GM21528 (cell line): ENCODE results near the gene GPR52.
"Not testable (repeated sequence)": the region's sequence is repeated elsewhere in the genome, so short reads cannot be mapped to it uniquely, and the experiment has no call there.

Experiments
- ATAC-seq: cut with Tn5 transposase; IDR thresholded peaks from one replicate; pipeline ENCODE4 v1.9.1; 2021; ENCODE audit warnings: mild to moderate bottlenecking, moderate library complexity; ENCODE audit not compliant: unreplicated experiment, low FRiP score

Gene GPR52

GRCh38 chr1:174447866-174448530 is at the start of gene GPR52:
TSS of gene GPR52 (plus strand) at chr1:174447964. CDS start at chr1:174448112, 148 bp downstream.
- ATAC-seq, result no peak

DNA sequence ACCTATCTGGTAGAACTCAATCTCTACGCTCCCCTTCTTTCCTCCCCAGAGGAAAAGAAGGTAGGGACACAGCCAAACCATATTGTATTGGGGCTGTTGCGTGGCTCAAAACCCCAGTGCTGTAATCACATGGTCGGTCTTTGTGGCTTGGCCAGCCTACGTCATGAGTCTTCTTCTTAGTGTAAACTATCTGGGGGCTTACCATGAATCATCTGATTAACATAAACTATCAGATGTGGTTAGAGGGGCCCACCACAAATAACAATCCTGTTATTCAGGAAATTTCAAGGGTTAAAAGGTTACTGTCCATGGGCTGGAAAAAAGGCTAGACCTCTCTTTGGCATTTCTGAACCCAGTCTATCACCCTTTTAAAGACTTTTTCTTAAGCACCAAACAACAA is 49.5 kb upstream of the GPR52 start:
- no peak for ATAC-seq

GRCh38 chr1:174399211-174399610 is 48.6 kb upstream of the GPR52 start:
- no peak for ATAC-seq

GRCh38 chr1:174401075-174401474 is 46.7 kb upstream of the GPR52 start:
- no peak for ATAC-seq

GRCh38 chr1:174405219-174405618 is 42.5 kb upstream of the GPR52 start:
- no peak for ATAC-seq

- ATAC-seq, result no peak
These were observed 41.3 kb upstream of the GPR52 start for GRCh38 chr1:174406421-174406820.

- ATAC-seq, result no peak
These were observed 40.1 kb upstream of the GPR52 start for GRCh38 chr1:174407665-174408064.

- ATAC-seq, result no peak
These were observed 39.6 kb upstream of the GPR52 start for GRCh38 chr1:174408146-174408545.

GRCh38 chr1:174409801-174410200 is 38.0 kb upstream of the GPR52 start:
- ATAC-seq, result not testable (repeated sequence)

GRCh38 chr1:174413632-174414031 is 34.1 kb upstream of the GPR52 start:
- no peak for ATAC-seq

DNA sequence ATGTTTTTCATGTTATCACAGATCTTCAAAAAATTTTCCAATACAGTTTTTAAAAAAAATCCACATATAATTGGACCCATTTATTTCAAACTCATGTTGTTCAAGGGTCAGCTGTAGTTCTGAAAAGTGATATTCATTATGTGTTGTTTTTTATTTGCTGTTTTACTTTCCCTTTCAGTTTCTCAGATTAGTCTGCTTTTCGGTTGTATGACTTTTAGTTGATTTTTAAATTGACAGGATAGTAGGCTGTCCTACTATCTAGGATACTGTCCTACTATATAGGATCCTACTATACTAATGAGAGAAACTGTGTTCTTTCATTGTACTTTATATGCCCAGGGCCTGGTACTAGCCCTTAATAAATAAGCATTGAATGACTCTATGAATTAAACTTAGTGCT is 33.6 kb upstream of the GPR52 start:
- ATAC-seq, result no peak

- ATAC-seq, result no peak
These were observed 32.3 kb upstream of the GPR52 start for GRCh38 chr1:174415506-174415905.

DNA sequence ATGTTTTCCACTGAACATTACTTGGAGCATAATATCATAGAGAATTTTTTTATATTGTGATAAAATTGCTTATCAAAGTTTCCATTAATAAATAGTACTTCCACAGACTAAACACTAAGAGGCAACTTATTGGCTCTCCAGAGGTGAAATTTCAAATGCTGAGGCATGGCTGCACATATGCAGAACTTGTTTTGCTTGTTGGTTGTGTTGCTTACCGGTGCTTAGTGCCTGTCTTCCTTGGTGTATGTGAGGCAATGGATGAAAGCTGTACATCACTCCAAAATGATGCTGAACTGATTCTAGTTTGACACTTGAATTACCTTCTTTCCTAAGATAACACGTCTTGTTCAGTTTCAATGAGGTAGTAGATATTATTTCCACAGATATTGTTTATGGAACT is 29.8 kb upstream of the GPR52 start:
- ATAC-seq, result no peak

GRCh38 chr1:174425121-174425520 is 22.6 kb upstream of the GPR52 start:
- ATAC-seq, result no peak

DNA sequence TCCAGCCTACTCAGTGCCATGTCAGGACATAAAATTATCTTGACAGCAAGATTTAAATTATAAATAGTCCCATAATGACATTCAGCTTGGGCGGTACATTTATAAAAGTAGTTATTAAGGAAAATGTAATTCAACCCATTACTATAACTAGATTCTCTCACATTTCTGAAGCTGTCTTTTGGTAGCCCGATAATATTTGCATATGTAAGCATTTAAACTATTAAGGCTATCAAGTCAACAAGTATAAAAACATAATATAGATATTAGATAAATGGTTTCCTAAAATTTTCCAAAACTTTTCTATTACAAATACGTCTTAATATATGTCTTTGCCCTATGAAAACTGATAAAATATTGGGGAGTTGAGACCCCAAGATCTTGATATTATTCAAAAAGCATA is 21.6 kb upstream of the GPR52 start:
- ATAC-seq, result no peak

GRCh38 chr1:174428033-174428432 is 19.7 kb upstream of the GPR52 start:
- no peak for ATAC-seq

DNA sequence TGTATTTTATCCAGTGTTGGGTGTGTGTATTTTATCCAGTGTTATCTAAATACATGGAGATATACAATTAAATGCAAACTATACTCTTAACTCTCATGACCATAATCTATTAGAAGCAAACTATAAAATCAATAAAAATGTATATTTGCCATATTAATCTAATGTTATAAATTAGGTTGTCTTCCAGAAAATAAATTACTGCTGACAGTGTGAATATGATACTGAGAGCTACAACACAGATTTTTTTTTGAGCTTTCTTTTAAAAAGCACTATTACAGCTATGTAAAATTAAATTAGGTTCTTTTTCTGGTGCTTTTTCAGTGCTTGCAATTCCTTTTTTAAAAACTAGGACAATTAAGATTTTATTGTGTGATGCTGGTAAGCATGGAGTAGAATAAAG is 19.0 kb upstream of the GPR52 start:
- no peak for ATAC-seq

- ATAC-seq, result no peak
These were observed 14.3 kb upstream of the GPR52 start for GRCh38 chr1:174433451-174433850.

DNA sequence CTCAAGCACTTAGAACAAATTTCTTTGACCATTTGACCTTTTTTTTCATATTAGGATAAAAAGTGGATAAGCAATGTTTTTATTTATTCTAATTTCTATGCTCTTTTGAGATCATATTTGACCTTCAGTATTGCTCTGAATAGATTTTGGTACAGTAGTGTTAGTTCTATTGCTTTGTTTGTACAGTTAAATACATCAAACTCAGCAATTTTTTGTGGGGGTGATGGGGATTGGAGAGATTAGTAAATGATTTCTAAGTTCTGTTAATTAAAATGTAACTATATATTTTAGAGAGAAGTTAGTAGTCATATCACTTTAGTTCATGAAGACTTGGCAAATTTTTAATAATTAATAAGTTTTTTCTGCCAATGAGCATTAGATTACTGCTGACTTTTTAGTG is 2.4 kb upstream of the GPR52 start:
- no peak for ATAC-seq

DNA sequence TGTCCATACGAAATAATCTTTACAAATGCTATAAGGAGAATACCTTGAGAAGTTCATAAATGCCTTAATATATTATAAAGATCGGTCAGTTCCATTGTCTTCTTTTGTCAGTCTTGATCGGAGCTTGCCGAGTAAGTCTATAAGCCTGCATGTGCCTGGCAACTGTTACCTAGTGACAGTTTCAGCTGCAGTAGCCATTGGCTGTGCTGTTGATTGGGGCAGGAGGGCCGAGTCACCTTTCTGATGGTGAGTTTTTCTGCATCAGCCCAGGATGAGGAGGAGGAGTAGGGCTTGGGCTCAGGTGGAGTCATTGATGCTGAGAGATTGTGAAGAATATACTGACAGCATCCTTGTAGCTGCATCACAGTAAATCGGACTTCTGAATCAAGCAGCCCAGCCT is 1.9 kb upstream of the GPR52 start:
- ATAC-seq, result no peak

GRCh38 chr1:174448531-174448883 is 743 bp downstream of the GPR52 start:
- ATAC-seq, result no peak

GRCh38 chr1:174448974-174449373 is 1.2 kb downstream of the GPR52 start:
- no peak for ATAC-seq

DNA sequence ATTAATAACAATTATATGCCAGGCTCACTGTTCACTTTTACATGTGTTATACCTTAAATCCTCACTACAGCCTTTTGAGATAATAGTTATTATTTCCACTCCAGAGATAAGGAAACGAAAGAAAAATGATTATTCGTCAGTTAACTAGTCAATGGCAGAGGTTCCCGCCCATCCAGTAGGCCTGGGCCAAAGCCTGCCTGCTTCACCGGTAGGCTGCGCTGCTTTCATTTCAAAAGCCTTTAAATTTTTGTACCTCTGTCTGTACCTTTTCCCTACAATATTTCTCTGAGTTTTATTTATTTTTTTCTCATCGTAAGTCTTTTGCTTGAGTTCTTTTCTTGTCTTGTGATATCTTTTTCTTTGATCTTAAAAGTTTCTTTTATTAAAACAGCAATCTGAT is 3.6 kb downstream of the GPR52 start:
- no peak for ATAC-seq
